Measurements from ENCODE around the gene MGLL. TPM values are rescaled to one million over a fixed set of nuclear protein-coding genes. Genes with fewer than 3 reads are reported as not detected.

MGLL gene
- total and polyA plus RNA-seq, 9 of the 15 experiments (the other 6 are each of a cell fraction or from before 2014, with no cell fraction given), result 0.12 to 0.32 (median 0.18) TPM; not detected in 6

DNA sequence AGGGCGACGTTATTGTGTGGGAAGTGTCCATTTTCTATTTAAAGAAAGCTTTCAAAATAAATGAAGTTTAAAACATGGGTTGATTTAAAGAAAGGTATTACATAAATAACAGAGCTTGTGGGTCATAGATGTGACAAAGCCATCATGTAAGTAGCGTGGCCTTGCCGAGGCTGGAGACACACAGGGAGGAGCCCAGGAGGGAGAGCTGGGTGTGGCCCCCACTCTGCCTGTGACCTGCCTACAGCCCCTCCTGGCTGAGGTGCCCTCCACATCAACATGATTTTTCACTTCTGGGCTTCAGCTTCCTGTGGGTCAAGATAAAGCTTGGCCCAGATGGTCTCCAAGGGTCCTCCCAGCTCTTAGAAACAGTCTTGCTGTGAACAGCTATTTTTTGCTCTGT, 12.5 kb upstream of the MGLL start:
- CTCF ChIA-PET (ENCODE audit: low intra/inter-chr PET ratio), result no interaction called here
- no TSS peak for BruUV-seq (replicated peaks)

More for the DNA sequence above, 12.5 kb upstream of the MGLL start:
- in situ Hi-C loops (cut with MboI), result no loop called here
- Histone ChIP-seq H3K9me1 (ENCODE audit: control insufficient read depth, insufficient read depth, low read length) (no peaks in the 10 kb centered on the region), H4K20me1 (replicated peaks; ENCODE audit: control insufficient read depth, insufficient read depth, low read length) (no peaks in the 10 kb centered on the region), H3K36me3 (ENCODE audit: control insufficient read depth, insufficient read depth, low read length) (no peaks in the 10 kb centered on the region), H3K4me2 (ENCODE audit: insufficient read depth, low read length) (no peak overlapping the region), H2AFZ (ENCODE audit: low read depth, low read length) (no peak overlapping the region), H3K9me3 (replicated peaks; ENCODE audit: control insufficient read depth, insufficient read depth, low read depth, low read length) (no peaks in the 10 kb centered on the region), H3K27me3 (ENCODE audit: control insufficient read depth in 2 of 2, insufficient read depth in 2 of 2, low read length in 2 of 2) (peaks cover 0 to 14% of the 10 kb centered on the region in 2 experiments; a peak in 2 of 5 replicates), H3K4me1 (replicated peaks in 1 of 2; ENCODE audit: control insufficient read depth in 2 of 2, insufficient read depth in 2 of 2, low read length in 2 of 2) (no peaks in the 10 kb centered on the region; a peak in 1 of 5 replicates), H3K27ac (ENCODE audit: extremely low read depth, low read depth, low read length) (no peak overlapping the region), H3K9ac (ENCODE audit: insufficient read depth in 1 of 2, low read depth in 2 of 2, low read length in 2 of 2) (no peak overlapping the region), H3K79me2 (ENCODE audit: control insufficient read depth, insufficient read depth, low read length) (no peaks in the 10 kb centered on the region), H3K4me3 (no peak overlapping the region)
- 6% methylated on average over 2 of the region's 4 CpGs for WGBS (ENCODE audit: insufficient coverage, low coverage, missing lambda C conversion rate)
- TF ChIP-seq, protein P1, sequence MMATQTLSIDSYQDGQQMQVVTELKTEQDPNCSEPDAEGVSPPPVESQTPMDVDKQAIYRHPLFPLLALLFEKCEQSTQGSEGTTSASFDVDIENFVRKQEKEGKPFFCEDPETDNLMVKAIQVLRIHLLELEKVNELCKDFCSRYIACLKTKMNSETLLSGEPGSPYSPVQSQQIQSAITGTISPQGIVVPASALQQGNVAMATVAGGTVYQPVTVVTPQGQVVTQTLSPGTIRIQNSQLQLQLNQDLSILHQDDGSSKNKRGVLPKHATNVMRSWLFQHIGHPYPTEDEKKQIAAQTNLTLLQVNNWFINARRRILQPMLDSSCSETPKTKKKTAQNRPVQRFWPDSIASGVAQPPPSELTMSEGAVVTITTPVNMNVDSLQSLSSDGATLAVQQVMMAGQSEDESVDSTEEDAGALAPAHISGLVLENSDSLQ (IDR thresholded peaks at IDR 0.05), result no peak
- TF ChIP-seq ZNF224 (CRISPR knock-in tag; IDR thresholded peaks at IDR 0.05), result no peak
- no peak for TF ChIP-seq JUND (IDR thresholded peaks at IDR 0.05; ENCODE audit: borderline replicate concordance, low read depth, low read length)
- no peak for TF ChIP-seq JUND (tag; IDR thresholded peaks at IDR 0.05; ENCODE audit: borderline replicate concordance, low read depth, low read length)
- TF ChIP-seq ZBTB17 (CRISPR knock-in tag; IDR thresholded peaks at IDR 0.05), result no peak
- no peak for TF ChIP-seq NFE2 (IDR thresholded peaks at IDR 0.05; ENCODE audit: low read depth)
- TF ChIP-seq L3MBTL2 (IDR thresholded peaks at IDR 0.05), result no peak
- TF ChIP-seq HMG20B (CRISPR knock-in tag; IDR thresholded peaks at IDR 0.05), result no peak
- TF ChIP-seq KLF10 (CRISPR knock-in tag; IDR thresholded peaks at IDR 0.05), result no peak
- TF ChIP-seq PHB (CRISPR knock-in tag; IDR thresholded peaks at IDR 0.05), result no peak
- TF ChIP-seq MYC (IDR thresholded peaks at IDR 0.05; ENCODE audit: low read depth, low read length), result no peak
- TF ChIP-seq MYC (CRISPR knock-in tag; IDR thresholded peaks at IDR 0.05; ENCODE audit: borderline replicate concordance, low read depth), result no peak
- TF ChIP-seq SIN3A (IDR thresholded peaks at IDR 0.05; ENCODE audit: borderline replicate concordance in 2 of 2, control insufficient read depth in 1 of 2, low read depth in 2 of 2, low read length in 2 of 2), result no peak
- no peak for TF ChIP-seq IFI16 (CRISPR knock-in tag; IDR thresholded peaks at IDR 0.05)
- TF ChIP-seq ZNF384 (IDR thresholded peaks at IDR 0.05; ENCODE audit: low read depth, low read length), result no peak
- no peak for TF ChIP-seq SMAD4 (CRISPR knock-in tag; conservative IDR thresholded peaks at IDR 0.05)
- no peak for TF ChIP-seq HLTF (IDR thresholded peaks at IDR 0.05)
- TF ChIP-seq ZFP1 (CRISPR knock-in tag; IDR thresholded peaks at IDR 0.05), result no peak
- FAIRE-seq, result no peak
- intact Hi-C loops (cut with micrococcal nuclease), result loop anchor here (5.0 to 10.0 kb wide), 2 partner anchors 142 to 180 kb away; no protein-coding TSS in a partner anchor
- no peak for DNase-seq (ENCODE audit: extremely low read depth in 1 of 4, low spot score in 3 of 4)
- POLR2A ChIA-PET, result no interaction called here
- ATAC-seq, result no peak
